LNCaP clone FGC (cell line): ENCODE data around the gene ERFE.

Source experiments
- DNase-seq: peaks from one replicate; pipeline ENCODE4 v3.0.0-alpha.2; 2011; ENCODE audit warnings: low read depth
- H3K4me3 ChIP-seq: 2 replicates; pipeline ENCODE4 v1.5.1; 2011; ENCODE audit warnings: mild to moderate bottlenecking, low read depth, low read length, control low read depth
- CTCF ChIP-seq: IDR thresholded peaks from 2 replicates; pipeline ENCODE4 v1.5.1; 2012; ENCODE audit warnings: mild to moderate bottlenecking; ENCODE audit not compliant: control insufficient read depth, insufficient read depth; ENCODE audit errors: extremely low read depth

Gene ERFE

GRCh38 chr2:238172439-238172838 is 13.7 kb downstream of the ERFE start:
- DNase-seq = no peak
- no peak overlapping the region for H3K4me3 ChIP-seq
- TF ChIP-seq CTCF = no peak

GRCh38 chr2:238173692-238174091 is 14.9 kb downstream of the ERFE start:
- no peak overlapping the region for H3K4me3 ChIP-seq
- no peak for DNase-seq
- TF ChIP-seq CTCF = 0 out of 2 replicates have a peak, but pooled peaks have one; percentile 4

- DNase-seq = no peak
- no peak overlapping the region for H3K4me3 ChIP-seq
- TF ChIP-seq CTCF = no peak
Observed at GRCh38 chr2:238174291-238174690, 15.5 kb downstream of the ERFE start.

- no peak overlapping the region for H3K4me3 ChIP-seq
- no peak for TF ChIP-seq CTCF
- DNase-seq = peak; percentile 36
Observed at GRCh38 chr2:238174701-238175100, 15.9 kb downstream of the ERFE start.

- no peak for DNase-seq
- no peak overlapping the region for H3K4me3 ChIP-seq
- TF ChIP-seq CTCF = no peak
Observed at GRCh38 chr2:238176613-238177012, 17.8 kb downstream of the ERFE start.

- TF ChIP-seq CTCF = no peak
- no peak overlapping the region for H3K4me3 ChIP-seq
- DNase-seq = no peak
Observed at GRCh38 chr2:238180554-238180953, 21.8 kb downstream of the ERFE start.

- DNase-seq = no peak
- no peak overlapping the region for H3K4me3 ChIP-seq
- no peak for TF ChIP-seq CTCF
Observed at GRCh38 chr2:238182362-238182761, 23.6 kb downstream of the ERFE start.
